Tibial nerve (tissue), 4 donors: ENCODE results near the gene STRIP2. TPM values are rescaled to one million over a fixed set of nuclear protein-coding genes. Genes with fewer than 3 reads are reported as not detected.

Source experiments
- DNase-seq, 2 donors: peaks; one replicate each; pipeline ENCODE4 v3.0.0-alpha.2; 2019; ENCODE audit warnings: low spot score in 2 of 2
- H3K27ac ChIP-seq, 4 donors: fragments of 200-600 bp; sonication (generic) in 3 of 4; one replicate each; pipeline ENCODE4 v1.5.1; 2017 to 2019; ENCODE audit warnings: mild to moderate bottlenecking in 1 of 4
- H3K27me3 ChIP-seq, 2 donors: fragments of 200-600 bp; sonication (generic) in 1 of 2; one replicate each; pipeline versions ENCODE4 v1.5.1 to v1.6.0; 2017 to 2019
- H3K36me3 ChIP-seq, 3 donors: fragments of 200-600 bp; sonication (generic); one replicate each; pipeline ENCODE4 v1.5.1; 2018 to 2019
- H3K4me1 ChIP-seq, 4 donors: fragments of 200-600 bp; sonication (generic) in 3 of 4; one replicate each; pipeline ENCODE4 v1.5.1; 2017 to 2019
- H3K4me3 ChIP-seq, 4 donors: fragments of 200-600 bp; sonication (generic) in 3 of 4; one replicate each; pipeline ENCODE4 v1.5.1; 2017 to 2019; ENCODE audit warnings: mild to moderate bottlenecking in 1 of 4, moderate library complexity in 1 of 4
- H3K9me3 ChIP-seq, 4 donors: fragments of 200-600 bp; sonication (generic) in 3 of 4; one replicate each; pipeline ENCODE4 v1.5.1; 2017 to 2019
- EP300 ChIP-seq, 2 donors: sonication (generic); formaldehyde crosslinking; IDR thresholded peaks; one replicate each; pipeline ENCODE4 v1.6.1; 2017; ENCODE audit warnings: antibody characterized with exemption in 2 of 2, mild to moderate bottlenecking in 1 of 2
- POLR2A ChIP-seq, 2 donors: fragments of 450-650 bp; IDR thresholded peaks; one replicate each; pipeline ENCODE4 v1.6.1; 2017; ENCODE audit warnings: antibody characterized with exemption in 2 of 2, mild to moderate bottlenecking in 2 of 2, moderate library complexity in 2 of 2
- WGBS, 2 donors: methylation state at CpG; one replicate each; pipeline ENCODE4 v1.1.5; 2018; 5-methylcytosine and 5-hydroxymethylcytosine counted together
- total RNA-seq, 4 donors: library from RNA; depleted of rRNA; stranded (reverse); fragments of >200 nt; gene quantifications; one replicate each; pipeline ENCODE4 v1.1.0, GENCODE V29; 2016
- TF ChIP-seq, protein P1 (sequence below), 5 experiments: fragments of 200-600 bp in 3 of 5; fragments of 450-650 bp in 2 of 5; sonication (generic) in 3 of 5; IDR thresholded peaks; one replicate each; pipeline ENCODE4 v1.5.1; 2016 to 2019; ENCODE audit warnings: antibody characterized with exemption in 5 of 5, mild to moderate bottlenecking in 3 of 5, moderate library complexity in 2 of 5

Gene STRIP2
- total RNA-seq, 4 donors from 2014 or later = 0.30 to 0.44 (median 0.41) TPM

DNA sequence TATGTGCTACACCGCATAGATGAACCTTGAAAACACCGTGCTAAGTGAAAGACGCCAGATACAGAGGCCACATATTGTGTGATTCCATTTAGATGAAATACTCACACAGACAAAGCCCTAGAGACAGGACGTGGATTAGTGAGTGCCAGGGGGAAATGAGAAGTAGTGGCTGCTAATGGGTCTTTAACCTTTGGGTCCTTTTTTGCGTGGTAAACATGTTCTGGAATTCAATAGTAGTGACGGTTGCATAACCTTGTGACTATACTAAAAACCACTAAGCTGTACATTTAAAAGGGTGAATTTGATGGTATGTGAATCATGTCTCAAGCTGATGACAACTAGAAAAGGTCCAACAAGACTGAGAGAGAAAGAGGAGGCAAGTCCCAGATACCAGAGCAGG lies 83.7 kb downstream of the STRIP2 start:
- TF ChIP-seq EP300 (IDR thresholded peaks at IDR 0.05) = no peak
- TF ChIP-seq, protein P1, sequence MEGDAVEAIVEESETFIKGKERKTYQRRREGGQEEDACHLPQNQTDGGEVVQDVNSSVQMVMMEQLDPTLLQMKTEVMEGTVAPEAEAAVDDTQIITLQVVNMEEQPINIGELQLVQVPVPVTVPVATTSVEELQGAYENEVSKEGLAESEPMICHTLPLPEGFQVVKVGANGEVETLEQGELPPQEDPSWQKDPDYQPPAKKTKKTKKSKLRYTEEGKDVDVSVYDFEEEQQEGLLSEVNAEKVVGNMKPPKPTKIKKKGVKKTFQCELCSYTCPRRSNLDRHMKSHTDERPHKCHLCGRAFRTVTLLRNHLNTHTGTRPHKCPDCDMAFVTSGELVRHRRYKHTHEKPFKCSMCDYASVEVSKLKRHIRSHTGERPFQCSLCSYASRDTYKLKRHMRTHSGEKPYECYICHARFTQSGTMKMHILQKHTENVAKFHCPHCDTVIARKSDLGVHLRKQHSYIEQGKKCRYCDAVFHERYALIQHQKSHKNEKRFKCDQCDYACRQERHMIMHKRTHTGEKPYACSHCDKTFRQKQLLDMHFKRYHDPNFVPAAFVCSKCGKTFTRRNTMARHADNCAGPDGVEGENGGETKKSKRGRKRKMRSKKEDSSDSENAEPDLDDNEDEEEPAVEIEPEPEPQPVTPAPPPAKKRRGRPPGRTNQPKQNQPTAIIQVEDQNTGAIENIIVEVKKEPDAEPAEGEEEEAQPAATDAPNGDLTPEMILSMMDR (IDR thresholded peaks at IDR 0.05) = no peak
- TF ChIP-seq POLR2A (IDR thresholded peaks at IDR 0.05) = no peak
- Histone ChIP-seq H3K4me3 (no peak overlapping the region), H3K9me3 (no peaks in the 10 kb centered on the region), H3K27ac (no peak overlapping the region), H3K36me3 (no peaks in the 10 kb centered on the region), H3K27me3 (peaks cover 0 to 15% of the 10 kb centered on the region in 2 donors), H3K4me1 (no peaks in the 10 kb centered on the region)
- WGBS, 2 donors = 57 to 66% methylated on average over 6 of the region's 6 CpGs
- DNase-seq = no peak

DNA sequence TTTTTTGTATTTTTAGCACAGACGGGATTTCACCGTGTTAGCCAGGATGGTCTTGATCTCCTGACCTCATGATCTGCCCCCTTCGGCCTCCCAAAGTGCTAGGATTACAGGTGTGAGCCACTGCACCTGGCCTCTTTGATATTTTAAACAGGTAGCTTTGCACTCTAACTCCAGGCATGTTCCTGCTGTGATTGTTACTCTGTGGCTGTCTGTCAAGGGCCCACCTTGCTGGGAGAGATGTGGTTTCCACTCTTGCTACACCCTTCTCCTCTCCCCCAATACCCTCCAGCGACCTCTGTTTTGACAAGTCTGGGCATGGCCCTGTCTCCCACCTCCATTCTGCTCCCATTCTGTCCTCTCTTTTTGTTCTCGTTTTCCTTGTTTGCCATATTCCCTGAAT lies 85.2 kb downstream of the STRIP2 start:
- Histone ChIP-seq H3K36me3 (no peaks in the 10 kb centered on the region), H3K9me3 (no peaks in the 10 kb centered on the region), H3K4me1 (no peaks in the 10 kb centered on the region), H3K27me3 (peaks cover 0 to 16% of the 10 kb centered on the region in 2 donors), H3K27ac (no peak overlapping the region), H3K4me3 (no peak overlapping the region)
- TF ChIP-seq, protein P1 (IDR thresholded peaks at IDR 0.05) = no peak
- no peak for TF ChIP-seq POLR2A (IDR thresholded peaks at IDR 0.05)
- no peak for TF ChIP-seq EP300 (IDR thresholded peaks at IDR 0.05)
- WGBS, 2 donors = 32 to 33% methylated on average over 5 of the region's 5 CpGs
- no peak for DNase-seq

DNA sequence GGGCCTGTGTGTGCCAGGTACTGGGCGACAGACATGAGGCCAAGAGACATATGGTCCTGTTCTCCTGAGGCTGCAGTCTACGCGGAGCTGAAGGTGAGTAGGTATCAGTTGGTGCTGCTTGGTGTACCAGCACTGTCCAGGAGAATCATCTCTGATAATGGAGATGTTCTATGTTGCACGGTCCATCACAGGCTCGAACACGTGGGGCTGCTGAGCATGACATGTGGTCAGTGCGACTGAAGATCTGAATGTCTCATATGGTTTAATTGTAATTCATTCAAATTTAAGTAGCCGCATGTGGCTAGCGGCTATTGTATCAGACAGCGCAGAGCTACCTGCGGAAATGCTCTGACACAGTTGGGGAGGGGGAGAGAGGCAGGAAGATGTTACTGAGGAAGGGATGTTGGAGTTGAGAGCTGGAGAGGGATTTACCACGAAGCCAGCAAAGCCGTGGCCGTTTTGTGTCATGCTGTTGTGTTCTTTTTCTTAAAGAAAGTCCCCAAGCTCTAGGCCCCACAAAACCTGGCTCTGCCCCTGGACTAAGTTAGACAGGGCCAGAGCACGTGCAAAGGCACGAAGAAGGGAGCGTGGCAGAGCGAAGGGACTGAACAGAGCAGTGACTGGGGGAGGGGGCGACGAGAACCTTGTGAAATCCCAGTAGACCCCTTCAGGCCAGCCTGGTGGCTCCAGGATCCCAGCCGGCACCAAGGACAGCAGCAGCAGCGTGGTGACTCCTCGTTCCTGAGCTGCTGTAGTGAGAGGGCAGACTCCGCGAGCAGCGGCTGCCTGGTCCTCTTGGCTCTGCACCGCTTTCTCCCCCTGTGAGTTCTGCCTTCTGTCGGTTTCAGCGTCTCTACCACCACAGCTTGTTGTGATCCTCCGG lies 88.1 kb downstream of the STRIP2 start:
- Histone ChIP-seq H3K4me3 (no peak overlapping the region), H3K36me3 (no peaks in the 10 kb centered on the region), H3K27me3 (peaks cover 0 to 16% of the 10 kb centered on the region in 2 donors), H3K4me1 (no peaks in the 10 kb centered on the region), H3K27ac (no peak overlapping the region), H3K9me3 (no peaks in the 10 kb centered on the region)
- DNase-seq = no peak
- TF ChIP-seq, protein P1 (IDR thresholded peaks at IDR 0.05) = no peak
- TF ChIP-seq POLR2A (IDR thresholded peaks at IDR 0.05) (no peak), EP300 (IDR thresholded peaks at IDR 0.05) (no peak)
- WGBS, 2 donors = 53 to 54% methylated on average over 30 of the region's 30 CpGs

DNA sequence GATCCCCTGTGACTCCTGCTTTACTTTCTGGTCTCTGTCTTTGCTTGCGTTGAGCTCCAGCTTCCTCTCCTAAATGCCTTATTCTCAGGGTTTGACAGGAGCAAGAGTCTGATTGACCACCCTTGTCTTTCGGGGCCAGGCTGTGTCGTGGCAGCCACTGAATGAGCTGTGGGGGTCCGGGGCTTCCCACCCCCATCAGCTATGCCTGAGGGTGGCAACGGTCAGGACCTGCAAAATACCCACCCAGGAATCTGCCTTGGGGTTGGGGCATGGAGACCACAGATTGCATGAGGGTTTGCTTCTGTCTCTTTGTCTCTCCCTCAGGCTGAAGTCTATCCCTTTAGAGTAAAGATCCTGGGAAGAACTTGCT lies 88.7 kb downstream of the STRIP2 start:
- TF ChIP-seq EP300 (IDR thresholded peaks at IDR 0.05) = no peak
- no peak for TF ChIP-seq POLR2A (IDR thresholded peaks at IDR 0.05)
- TF ChIP-seq, protein P1 (IDR thresholded peaks at IDR 0.05) = no peak
- Histone ChIP-seq H3K9me3 (no peaks in the 10 kb centered on the region), H3K27ac (no peak overlapping the region), H3K4me3 (no peak overlapping the region), H3K36me3 (no peaks in the 10 kb centered on the region), H3K4me1 (no peaks in the 10 kb centered on the region), H3K27me3 (peaks cover 0 to 16% of the 10 kb centered on the region in 2 donors)
- WGBS, 2 donors = 45 to 54% methylated on average over 5 of the region's 5 CpGs
- no peak for DNase-seq

DNA sequence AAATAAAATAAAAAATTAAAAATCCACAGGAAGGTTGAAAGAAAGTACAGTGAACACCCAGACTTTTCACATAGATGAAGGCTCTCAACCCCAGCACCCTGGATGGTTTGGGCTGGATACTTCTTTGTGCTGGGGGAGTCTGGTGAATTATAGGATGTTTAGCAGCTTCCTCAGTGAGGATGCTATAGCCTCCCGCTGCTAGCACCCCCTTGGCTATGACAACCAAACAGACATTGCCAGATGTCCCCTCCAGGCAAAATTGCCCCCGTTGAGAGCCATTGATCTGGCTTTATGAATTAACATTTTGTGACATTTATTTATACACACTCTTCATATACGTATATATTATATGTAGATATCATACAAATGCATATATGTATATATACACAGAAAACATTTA lies 89.7 kb downstream of the STRIP2 start:
- H3K27me3 ChIP-seq = peaks cover 0 to 16% of the 10 kb centered on the region in 2 donors
- H3K4me3 ChIP-seq = no peak overlapping the region
- H3K4me1 ChIP-seq = no peaks in the 10 kb centered on the region
- H3K27ac ChIP-seq = no peak overlapping the region
- TF ChIP-seq, protein P1 (IDR thresholded peaks at IDR 0.05) = no peak
- no peak for TF ChIP-seq EP300 (IDR thresholded peaks at IDR 0.05)
- no peak for TF ChIP-seq POLR2A (IDR thresholded peaks at IDR 0.05)
- 67 to 71% methylated on average over 3 of the region's 3 CpGs for WGBS, 2 donors
- DNase-seq = no peak
- H3K36me3 ChIP-seq = no peaks in the 10 kb centered on the region
- H3K9me3 ChIP-seq = no peaks in the 10 kb centered on the region
